Central memory CD4-positive, alpha-beta T cell (primary cell): ENCODE measurements around the gene CTXN3.
"Not testable (repeated sequence)": the region's sequence is repeated elsewhere in the genome, so short reads cannot be mapped to it uniquely, and the experiment has no call there.

ENCODE experiments used
- DNase-seq: peaks from one replicate; pipeline ENCODE4 v3.0.0; 2022

Gene CTXN3

GRCh38 chr5:127652952-127653611 lies 4.2 kb downstream of the CTXN3 start:
- DNase-seq: no peak

DNA sequence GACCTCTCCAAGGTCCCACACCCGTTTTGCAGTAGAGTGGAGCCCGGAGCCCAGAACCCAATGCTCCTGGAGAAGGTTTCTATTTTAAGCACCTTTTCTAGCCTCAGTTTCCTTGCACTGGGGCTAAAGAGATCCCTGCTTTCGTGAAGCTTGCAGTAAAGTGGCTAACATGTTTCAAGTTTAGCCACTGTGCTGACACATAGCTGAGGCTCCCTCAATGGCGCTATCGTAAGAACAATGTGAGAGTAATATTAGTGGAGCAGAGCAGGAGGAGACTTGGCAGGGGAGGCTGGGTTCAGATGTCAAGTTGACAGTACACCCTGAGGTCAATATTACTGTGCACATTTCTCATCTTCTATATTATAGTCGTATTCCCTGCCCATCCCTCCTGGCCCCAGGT lies 7.9 kb downstream of the CTXN3 start:
- no peak for DNase-seq

DNA sequence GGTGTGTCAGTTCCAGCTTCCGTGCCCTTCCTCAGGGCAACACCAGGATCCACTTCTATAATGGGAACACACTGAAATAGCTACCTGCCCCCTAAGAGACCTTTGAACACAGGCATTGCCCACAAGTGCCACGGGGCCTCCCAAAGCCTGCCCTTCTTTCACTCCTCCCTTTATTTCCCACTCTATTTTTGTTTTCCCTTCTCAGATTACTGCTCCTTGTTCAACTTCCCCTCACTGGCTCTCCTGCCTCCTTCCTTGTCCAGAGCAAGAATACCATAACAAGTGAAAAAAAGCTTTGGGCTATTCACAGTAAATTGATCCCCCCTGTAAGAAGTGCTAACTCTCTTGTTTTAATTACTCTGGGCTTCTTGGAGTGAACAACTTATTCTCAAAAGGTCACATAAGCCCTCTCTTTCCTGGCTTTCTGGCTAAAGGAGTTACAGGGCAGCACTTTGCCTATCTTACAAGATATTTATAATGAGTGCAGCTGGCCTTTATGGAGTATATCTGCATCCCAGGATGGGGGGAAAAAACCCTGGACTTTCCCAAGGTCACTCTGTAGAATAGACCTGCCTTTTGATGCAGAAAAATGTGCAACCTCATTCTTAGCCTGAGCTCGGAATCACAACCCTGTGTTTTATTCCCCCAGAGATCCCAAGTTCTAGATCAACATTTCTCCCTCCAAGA lies 11.3 kb downstream of the CTXN3 start:
- DNase-seq: no peak

DNA sequence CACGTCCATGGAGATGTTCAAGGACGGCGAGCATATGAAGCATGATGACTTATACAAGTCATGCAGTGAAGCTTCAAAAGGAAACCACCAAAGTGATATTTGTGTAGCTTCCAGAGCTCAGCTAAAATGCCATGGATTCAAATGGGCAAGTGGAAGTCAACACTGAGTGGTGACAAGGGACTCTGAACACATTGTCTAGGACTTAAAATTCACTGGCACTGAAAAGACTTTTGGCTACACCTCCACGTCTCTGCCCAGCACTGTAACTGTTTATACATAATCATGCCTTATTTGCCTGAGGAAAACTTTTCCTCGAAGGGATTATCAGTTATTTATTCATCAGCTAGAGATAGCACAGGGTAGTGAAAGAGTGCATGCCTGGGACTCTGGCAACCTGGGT lies 15.2 kb downstream of the CTXN3 start:
- DNase-seq: no peak

- no peak for DNase-seq
These were observed 16.8 kb downstream of the CTXN3 start for GRCh38 chr5:127665641-127666040.

GRCh38 chr5:127666043-127666716 lies 17.3 kb downstream of the CTXN3 start:
- no peak for DNase-seq

GRCh38 chr5:127667926-127668325 lies 19.0 kb downstream of the CTXN3 start:
- DNase-seq: no peak

- DNase-seq: no peak
These were observed 22.3 kb downstream of the CTXN3 start for GRCh38 chr5:127671218-127671617.

GRCh38 chr5:127673117-127673800 lies 24.4 kb downstream of the CTXN3 start:
- no peak for DNase-seq

- DNase-seq: not testable (repeated sequence)
These were observed 28.1 kb downstream of the CTXN3 start for GRCh38 chr5:127676951-127677350.

- not testable (repeated sequence) for DNase-seq
These were observed 30.9 kb downstream of the CTXN3 start for GRCh38 chr5:127679691-127680330.

DNA sequence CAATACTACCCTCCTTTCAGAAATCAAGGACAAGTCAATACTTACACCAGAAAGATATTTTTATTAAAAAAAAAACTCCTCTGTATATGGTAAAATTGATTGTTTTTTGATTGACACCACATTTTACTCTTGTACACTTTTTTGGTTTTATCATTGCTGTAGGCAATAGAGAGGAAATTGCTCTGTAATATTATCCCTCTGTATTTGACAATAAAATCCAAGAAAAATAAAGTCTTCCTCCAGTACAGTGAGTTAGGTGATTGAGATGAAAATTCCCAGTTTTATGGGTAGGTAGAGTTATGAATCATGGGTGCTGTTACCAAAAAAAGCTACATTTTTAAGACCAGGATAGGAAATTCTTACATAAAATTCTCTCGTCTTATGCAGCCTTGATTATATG lies 31.7 kb downstream of the CTXN3 start:
- DNase-seq: no peak

GRCh38 chr5:127683008-127683407 lies 34.1 kb downstream of the CTXN3 start:
- no peak for DNase-seq

GRCh38 chr5:127684726-127685467 lies 36.0 kb downstream of the CTXN3 start:
- DNase-seq: no peak

GRCh38 chr5:127685662-127686061 lies 36.8 kb downstream of the CTXN3 start:
- DNase-seq: no peak

DNA sequence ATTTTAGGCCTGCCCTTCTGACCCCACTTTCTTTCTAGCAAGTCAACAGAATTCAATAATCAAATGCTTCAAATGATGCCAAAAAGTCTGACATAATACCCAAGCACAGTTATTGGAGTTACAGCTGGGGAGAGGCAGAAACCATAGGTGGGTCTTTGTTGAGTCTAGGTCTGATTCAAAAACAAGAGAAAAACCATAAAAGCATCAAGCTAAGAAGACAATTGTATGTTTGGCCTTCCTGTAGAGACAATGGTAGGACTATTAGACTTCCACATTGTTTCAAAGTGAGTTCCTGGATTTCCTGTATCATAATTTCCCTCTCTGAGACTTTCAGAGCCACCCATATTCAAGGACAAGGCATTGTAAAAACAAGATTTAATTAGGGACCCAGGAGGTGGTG lies 37.5 kb downstream of the CTXN3 start:
- DNase-seq: no peak

- no peak for DNase-seq
These were observed 45.8 kb downstream of the CTXN3 start for GRCh38 chr5:127694518-127695171.

GRCh38 chr5:127695346-127695745 lies 46.5 kb downstream of the CTXN3 start:
- DNase-seq: no peak

GRCh38 chr5:127696683-127697082 lies 47.8 kb downstream of the CTXN3 start:
- DNase-seq: no peak

DNA sequence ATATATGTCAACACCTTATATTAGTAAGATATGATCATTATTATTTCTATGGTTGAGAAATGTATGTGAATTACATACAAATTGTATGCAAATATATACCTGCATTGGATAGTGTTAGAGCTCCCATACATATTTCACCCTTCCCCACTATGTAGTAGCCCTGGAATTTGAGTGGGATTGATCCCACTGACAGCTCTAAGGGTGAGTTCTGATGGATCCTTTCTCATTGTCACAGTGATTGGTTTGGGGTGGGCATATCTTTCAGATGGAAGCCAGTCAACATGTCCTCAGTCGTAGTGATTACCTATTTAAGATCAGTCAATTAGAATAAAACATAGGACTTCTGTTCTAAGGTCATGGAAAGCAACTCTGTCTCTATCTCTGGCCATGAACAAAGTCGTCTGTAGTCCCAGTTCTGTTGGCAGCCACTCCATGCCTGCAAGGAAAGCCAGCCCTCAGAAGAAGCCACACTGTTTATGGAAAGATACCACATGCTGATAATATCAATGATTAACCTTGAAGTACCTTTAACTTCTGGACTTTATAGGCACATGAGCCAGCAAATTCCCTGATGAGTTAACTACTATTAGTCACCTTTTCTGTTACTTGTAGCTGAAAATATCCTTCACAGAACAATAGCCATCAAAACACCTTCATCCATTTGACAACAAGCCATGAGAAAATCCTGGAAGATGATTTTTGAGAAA lies 49.2 kb downstream of the CTXN3 start:
- no peak for DNase-seq

- DNase-seq: no peak
These were observed 50.5 kb downstream of the CTXN3 start for GRCh38 chr5:127699416-127699815.
